Tibial artery (tissue), 4 donors: ENCODE results near the gene LGALS3BP.

Experiments used
- DNase-seq, 2 donors: peaks; one replicate each; pipeline ENCODE4 v3.0.0-alpha.2; 2019
- H3K27ac ChIP-seq, 2 donors: fragments of 200-600 bp; sonication (generic) in 1 of 2; 1 replicate in 1 of 2; 2 replicates in 1 of 2; pipeline ENCODE4 v1.5.1; 2018 to 2019; ENCODE audit warnings: mild to moderate bottlenecking in 1 of 2
- H3K27me3 ChIP-seq, 2 donors: fragments of 200-600 bp; sonication (generic) in 1 of 2; one replicate each; pipeline versions ENCODE4 v1.5.1 to v1.6.0; 2016 to 2019
- H3K36me3 ChIP-seq, 3 donors: fragments of 200-600 bp; sonication (generic) in 2 of 3; one replicate each; pipeline ENCODE4 v1.5.1; 2016 to 2019; ENCODE audit warnings: mild to moderate bottlenecking in 2 of 3
- H3K4me1 ChIP-seq, 4 donors: fragments of 200-600 bp; sonication (generic) in 2 of 4; 1 replicate in 3 of 4; 2 replicates in 1 of 4; pipeline ENCODE4 v1.5.1; 2016 to 2019
- H3K4me3 ChIP-seq, 2 donors: fragments of 200-600 bp; sonication (generic) in 1 of 2; 1 replicate in 1 of 2; 2 replicates in 1 of 2; pipeline ENCODE4 v1.5.1; 2018 to 2019; ENCODE audit warnings: mild to moderate bottlenecking in 2 of 2
- H3K9me3 ChIP-seq, 3 donors: fragments of 200-600 bp; sonication (generic) in 1 of 3; one replicate each; pipeline ENCODE4 v1.5.1; 2016 to 2019
- CTCF ChIP-seq, 2 experiments: fragments of 200-600 bp in 1 of 2; fragments of 450-650 bp in 1 of 2; IDR thresholded peaks; one replicate each; pipeline ENCODE4 v1.5.1; 2017 to 2019; ENCODE audit warnings: antibody characterized with exemption in 2 of 2, mild to moderate bottlenecking in 1 of 2, moderate library complexity in 1 of 2
- intact Hi-C: fragments of 100-400 bp; cut with DNase I; formaldehyde crosslinking; loops from one replicate; pipeline ENCODE4 v1.15.0; 2023; ENCODE audit warnings: low total_unique reads

LGALS3BP gene

GRCh38 chr17:78959803-78960202, 19.9 kb downstream of the LGALS3BP start:
- no peaks in the 10 kb centered on the region for H3K36me3 ChIP-seq
- no peak for TF ChIP-seq CTCF (IDR thresholded peaks at IDR 0.05)
- no peak overlapping the region for H3K27ac ChIP-seq
- intact Hi-C loops = loop anchor here (5.0 kb wide), 1 partner anchor 58 kb away; the partner anchor contains the start of gene CEP295NL
- no peaks in the 10 kb centered on the region for H3K27me3 ChIP-seq
- H3K4me3 ChIP-seq = no peak overlapping the region
- DNase-seq = no peak
- no peaks in the 10 kb centered on the region for H3K9me3 ChIP-seq
- H3K4me1 ChIP-seq = peaks cover 0 to 4% (median 0%) of the 10 kb centered on the region in 4 donors

- H3K4me3 ChIP-seq = no peak overlapping the region
- TF ChIP-seq CTCF (IDR thresholded peaks at IDR 0.05) = no peak
- intact Hi-C loops = loop anchor here (5.0 kb wide), 1 partner anchor 56 kb away; the partner anchor contains the start of gene CEP295NL
- H3K27me3 ChIP-seq = peaks cover 0 to 7% of the 10 kb centered on the region in 2 donors
- peaks cover 0 to 4% (median 0%) of the 10 kb centered on the region in 4 donors for H3K4me1 ChIP-seq
- H3K36me3 ChIP-seq = no peaks in the 10 kb centered on the region
- DNase-seq = no peak
- H3K9me3 ChIP-seq = no peaks in the 10 kb centered on the region
- H3K27ac ChIP-seq = no peak overlapping the region
These were observed 21.0 kb downstream of the LGALS3BP start for GRCh38 chr17:78958641-78959127.

- no peak for DNase-seq
- Histone ChIP-seq H3K27me3 (peaks cover 0 to 7% of the 10 kb centered on the region in 2 donors), H3K36me3 (no peaks in the 10 kb centered on the region), H3K27ac (no peak overlapping the region), H3K4me1 (peaks cover 0 to 4% (median 0%) of the 10 kb centered on the region in 4 donors), H3K9me3 (no peaks in the 10 kb centered on the region), H3K4me3 (no peak overlapping the region)
- intact Hi-C loops = loop anchor here (5.0 kb wide), 1 partner anchor 55 kb away; the partner anchor contains the start of gene CEP295NL
- TF ChIP-seq CTCF (IDR thresholded peaks at IDR 0.05) = no peak
These were observed 22.6 kb downstream of the LGALS3BP start for GRCh38 chr17:78957128-78957527.

GRCh38 chr17:78956254-78956653, 23.5 kb downstream of the LGALS3BP start:
- Histone ChIP-seq H3K27me3 (peaks cover 0 to 7% of the 10 kb centered on the region in 2 donors), H3K36me3 (no peaks in the 10 kb centered on the region), H3K27ac (no peak overlapping the region), H3K4me1 (peaks cover 0 to 4% (median 0%) of the 10 kb centered on the region in 4 donors), H3K9me3 (peaks cover 0 to 6% (median 4%) of the 10 kb centered on the region in 3 donors), H3K4me3 (no peak overlapping the region)
- no peak for TF ChIP-seq CTCF (IDR thresholded peaks at IDR 0.05)
- intact Hi-C loops = loop anchor here (5.0 kb wide), 1 partner anchor 54 kb away; the partner anchor contains the start of gene CEP295NL
- DNase-seq = no peak

- TF ChIP-seq CTCF (IDR thresholded peaks at IDR 0.05) = no peak
- H3K27ac ChIP-seq = no peak overlapping the region
These were observed 25.0 kb downstream of the LGALS3BP start for GRCh38 chr17:78954684-78955083.

More at GRCh38 chr17:78954684-78955083, 25.0 kb downstream of the LGALS3BP start:
- Histone ChIP-seq H3K4me1 (peaks cover 0 to 4% (median 0%) of the 10 kb centered on the region in 4 donors), H3K9me3 (peaks cover 4 to 14% (median 14%) of the 10 kb centered on the region in 3 donors), H3K36me3 (no peaks in the 10 kb centered on the region), H3K4me3 (no peak overlapping the region), H3K27me3 (peaks cover 0 to 7% of the 10 kb centered on the region in 2 donors)
- no peak for DNase-seq
- intact Hi-C loops = loop anchor here (5.0 kb wide), 1 partner anchor 52 kb away; the partner anchor contains the start of gene CEP295NL
